Astrocyte (in vitro differentiated cells and primary cell): ENCODE data around the gene HECTD4. TPM values are rescaled to one million over a fixed set of nuclear protein-coding genes. Genes with fewer than 3 reads are reported as not detected.

Experiments
- DNase-seq: peaks from one replicate; pipeline ENCODE4 v3.0.0-alpha.2; 2010; ENCODE audit warnings: low read depth
- FAIRE-seq: peaks from 2 replicates; lab custom pipeline; 2011; peaks lifted over from hg19 to GRCh38; lab: Jason Lieb, UNC
- H2AFZ ChIP-seq: 2 replicates; pipeline ENCODE4 v1.6.0; 2012; ENCODE audit warnings: low read depth, low read length, inconsistent platforms
- H3K27ac ChIP-seq: 2 replicates; pipeline ENCODE4 v1.5.1; 2011; ENCODE audit warnings: low read depth, low read length, inconsistent platforms
- H3K27me3 ChIP-seq: 2 replicates; pipeline ENCODE4 v1.6.0; 2011; ENCODE audit warnings: low read length, inconsistent platforms; ENCODE audit not compliant: insufficient read depth
- H3K36me3 ChIP-seq: 2 replicates; pipeline ENCODE4 v1.5.1; 2011; ENCODE audit warnings: low read length, inconsistent platforms; ENCODE audit not compliant: insufficient read depth
- H3K4me1 ChIP-seq: 2 replicates; pipeline ENCODE4 v1.5.1; 2011; ENCODE audit warnings: low read length, inconsistent platforms; ENCODE audit not compliant: insufficient read depth
- H3K4me2 ChIP-seq: 2 replicates; pipeline ENCODE4 v1.6.0; 2012; ENCODE audit warnings: low read length, inconsistent platforms
- H3K4me3 ChIP-seq: 2 replicates; pipeline ENCODE4 v1.5.1; 2011; ENCODE audit warnings: low read depth, mild to moderate bottlenecking, low read length, inconsistent platforms; ENCODE audit not compliant: insufficient read depth
- H3K79me2 ChIP-seq: 2 replicates; pipeline ENCODE4 v1.6.0; 2012; ENCODE audit warnings: mild to moderate bottlenecking, low read length, inconsistent platforms; ENCODE audit not compliant: insufficient read depth
- H3K9ac ChIP-seq: 2 replicates; pipeline ENCODE4 v1.6.0; 2012; ENCODE audit warnings: mild to moderate bottlenecking, low read length, inconsistent platforms
- H3K9me3 ChIP-seq: 2 replicates; pipeline ENCODE4 v1.5.1; 2012; ENCODE audit warnings: low read depth, mild to moderate bottlenecking, low read length, inconsistent platforms; ENCODE audit not compliant: insufficient read depth
- H4K20me1 ChIP-seq: 2 replicates; pipeline ENCODE4 v1.6.0; 2012; ENCODE audit warnings: low read length, inconsistent platforms; ENCODE audit not compliant: insufficient read depth
- H3K27ac Mint-ChIP-seq: one replicate; pipeline ENCODE4 v1.8.0; 2021; ENCODE audit warnings: mild to moderate bottlenecking, mixed read lengths; ENCODE audit not compliant: unreplicated experiment
- H3K27me3 Mint-ChIP-seq: one replicate; pipeline ENCODE4 v1.8.0; 2021; ENCODE audit warnings: low read depth, mixed read lengths; ENCODE audit not compliant: unreplicated experiment
- H3K36me3 Mint-ChIP-seq: one replicate; pipeline ENCODE4 v1.8.0; 2021; ENCODE audit warnings: low read depth, mixed read lengths; ENCODE audit not compliant: unreplicated experiment
- H3K4me1 Mint-ChIP-seq: one replicate; pipeline ENCODE4 v1.8.0; 2021; ENCODE audit warnings: low read depth, mixed read lengths; ENCODE audit not compliant: unreplicated experiment
- H3K4me3 Mint-ChIP-seq: one replicate; pipeline ENCODE4 v1.8.0; 2021; ENCODE audit warnings: mild to moderate bottlenecking, moderate library complexity, mixed read lengths; ENCODE audit not compliant: unreplicated experiment
- H3K9me3 Mint-ChIP-seq: one replicate; pipeline ENCODE4 v1.8.0; 2021; ENCODE audit warnings: mild to moderate bottlenecking, mixed read lengths; ENCODE audit not compliant: unreplicated experiment
- CTCF ChIP-seq: IDR thresholded peaks from 2 replicates; pipeline ENCODE4 v1.5.1; 2011; ENCODE audit warnings: low read depth, mild to moderate bottlenecking, inconsistent platforms, low read length, moderate library complexity; ENCODE audit not compliant: insufficient read depth
- EZH2 ChIP-seq: IDR thresholded peaks from 2 replicates; pipeline ENCODE4 v1.6.1; 2012; ENCODE audit warnings: mild to moderate bottlenecking, low read length, inconsistent platforms; ENCODE audit not compliant: insufficient read depth
- total RNA-seq: library from RNA; stranded (reverse); gene quantifications from 2 replicates; pipeline ENCODE4 v1.2.1, GENCODE V29; 2021

The HECTD4 gene
- total RNA-seq, 1 donor from 2014 or later, result 38.9 TPM

- Histone ChIP-seq H3K9ac (no peak overlapping the region), H3K4me2 (no peak overlapping the region), H3K4me3 (no peak overlapping the region), H2AFZ (no peak overlapping the region), H3K36me3 (peaks cover 30% of the 10 kb centered on the region), H3K27ac (no peak overlapping the region), H4K20me1 (no peaks in the 10 kb centered on the region), H3K4me1 (no peaks in the 10 kb centered on the region), H3K79me2 (no peaks in the 10 kb centered on the region), H3K9me3 (no peaks in the 10 kb centered on the region), H3K27me3 (no peaks in the 10 kb centered on the region)
- no peaks in the 10 kb centered on the region for H3K9me3 Mint-ChIP-seq
- no peak overlapping the region for H3K27ac Mint-ChIP-seq
- DNase-seq (peak; percentile 19), FAIRE-seq (no peak)
- peaks cover 21% of the 10 kb centered on the region for H3K36me3 Mint-ChIP-seq
- TF ChIP-seq EZH2 (no peak), CTCF (peak; percentile 47)
- H3K27me3 Mint-ChIP-seq, result no peaks in the 10 kb centered on the region
- H3K4me1 Mint-ChIP-seq, result no peaks in the 10 kb centered on the region
- H3K4me3 Mint-ChIP-seq, result no peak overlapping the region
These were observed 184.0 kb downstream of the HECTD4 start for GRCh38 chr12:112198120-112198733.

GRCh38 chr12:112196196-112196875 lies 185.9 kb downstream of the HECTD4 start:
- Histone ChIP-seq H3K9me3 (no peaks in the 10 kb centered on the region), H4K20me1 (no peaks in the 10 kb centered on the region), H3K9ac (no peak overlapping the region), H3K36me3 (peaks cover 38% of the 10 kb centered on the region), H3K27me3 (no peaks in the 10 kb centered on the region), H3K4me1 (no peaks in the 10 kb centered on the region), H3K4me3 (no peak overlapping the region), H3K4me2 (no peak overlapping the region), H3K79me2 (no peaks in the 10 kb centered on the region), H3K27ac (no peak overlapping the region), H2AFZ (no peak overlapping the region)
- Mint-ChIP-seq H3K36me3 (peaks cover 36% of the 10 kb centered on the region), H3K27ac (no peak overlapping the region), H3K4me3 (no peak overlapping the region), H3K9me3 (no peaks in the 10 kb centered on the region), H3K27me3 (no peaks in the 10 kb centered on the region), H3K4me1 (peaks cover 6% of the 10 kb centered on the region)
- TF ChIP-seq CTCF (no peak), EZH2 (no peak)
- FAIRE-seq (no peak), DNase-seq (no peak)
